RWPE1 (cell line): ENCODE data around the gene CREB3L2.

ENCODE experiments used
- CTCF ChIA-PET: fragments of 350-600 bp; sonication (Branson Sonifier 250); formaldehyde crosslinking; extraction: SDS; loops from one replicate; lab custom pipeline; 2021; lab: Yijun Ruan, JAX
- POLR2A ChIA-PET: fragments of 400-600 bp; formaldehyde crosslinking; extraction: SDS; loops from one replicate; lab custom pipeline; 2020; ENCODE audit warnings: antibody characterized with exemption; ENCODE audit not compliant: low non-redundant PET; lab: Yijun Ruan, JAX
- DNase-seq: peaks from one replicate; pipeline ENCODE4 v3.0.0; 2012; ENCODE audit warnings: low spot score
- H3K27ac ChIP-seq: fragments of 450-650 bp; 2 replicates; pipeline ENCODE4 v1.5.1; 2017
- CTCF ChIP-seq: fragments of 450-650 bp; conservative IDR thresholded peaks from 2 replicates; pipeline ENCODE4 v1.5.1; 2017; ENCODE audit warnings: low read depth, mild to moderate bottlenecking

The CREB3L2 gene

DNA sequence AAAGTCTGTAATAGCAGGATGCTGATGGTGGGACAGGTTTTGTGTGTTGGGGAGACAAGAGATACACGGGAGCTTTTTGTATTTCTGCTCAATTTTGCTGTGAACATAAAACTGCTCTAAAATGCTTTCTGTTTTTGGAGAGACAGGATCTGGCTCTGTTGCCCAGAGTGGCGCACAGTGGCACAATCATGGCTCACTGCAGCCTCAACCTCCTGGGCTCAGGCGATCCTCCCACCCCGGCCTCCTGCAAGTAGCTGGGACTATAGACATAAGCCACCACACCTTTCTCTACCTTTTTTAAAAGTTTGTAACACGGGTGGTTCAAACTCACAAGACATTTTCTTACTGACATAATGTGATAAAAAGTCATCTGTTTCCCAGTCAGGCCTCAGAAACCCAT is 14.3 kb downstream of the CREB3L2 start:
- no peak for TF ChIP-seq CTCF
- H3K27ac ChIP-seq = peak overlapping the region; percentile 19; the same call in 1 of the 2 replicates
- POLR2A ChIA-PET = no interaction called here
- CTCF ChIA-PET = interaction anchor here (0.6 kb wide), 1 partner anchor 20 kb away, joined by 4 read pairs; no protein-coding TSS in a partner anchor
- no peak for DNase-seq

DNA sequence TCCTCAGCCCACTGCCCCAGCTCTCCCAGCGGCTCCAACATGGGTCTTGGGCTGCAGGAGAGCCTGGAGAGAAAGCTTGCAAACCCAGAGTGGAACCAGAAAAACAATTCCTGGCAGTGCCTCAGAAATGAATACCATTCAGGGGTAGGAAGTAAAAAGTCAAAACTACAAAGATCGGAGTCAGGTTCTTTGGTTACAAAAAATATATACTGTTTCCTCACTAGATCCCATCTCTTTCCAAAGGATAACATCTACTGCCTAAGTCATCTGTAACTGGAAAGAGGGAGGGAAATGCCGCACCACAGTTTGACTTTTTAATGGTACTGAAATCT is 14.9 kb downstream of the CREB3L2 start:
- H3K27ac ChIP-seq = no peak overlapping the region
- no peak for DNase-seq
- ChIA-PET POLR2A (no interaction called here), CTCF (no interaction called here)
- no peak for TF ChIP-seq CTCF

GRCh38 chr7:137986252-137987017 is 15.5 kb downstream of the CREB3L2 start:
- TF ChIP-seq CTCF = no peak
- DNase-seq = no peak
- CTCF ChIA-PET = no interaction called here
- H3K27ac ChIP-seq = no peak overlapping the region
- POLR2A ChIA-PET = no interaction called here

DNA sequence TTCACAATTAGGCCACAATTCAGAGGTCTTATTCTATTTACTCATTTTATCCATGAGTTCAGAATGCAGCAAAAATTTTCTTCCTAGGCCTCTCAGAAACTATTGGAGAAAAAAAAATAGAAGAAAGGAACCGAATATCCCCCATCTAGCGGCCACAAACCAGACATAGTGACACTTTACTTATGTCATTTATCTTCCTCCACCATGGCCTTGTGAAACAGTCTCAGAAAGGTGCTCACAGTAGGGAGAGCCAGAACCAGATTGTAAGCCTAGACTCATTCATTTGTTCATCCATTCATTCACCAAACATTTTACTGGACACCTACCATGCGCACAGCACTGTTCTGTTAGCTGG is 16.0 kb downstream of the CREB3L2 start:
- H3K27ac ChIP-seq = no peak overlapping the region
- no peak for TF ChIP-seq CTCF
- no peak for DNase-seq
- ChIA-PET CTCF (no interaction called here), POLR2A (no interaction called here)

GRCh38 chr7:137985253-137985896 is 16.5 kb downstream of the CREB3L2 start:
- ChIA-PET POLR2A (no interaction called here), CTCF (no interaction called here)
- DNase-seq = no peak
- no peak for TF ChIP-seq CTCF
- H3K27ac ChIP-seq = no peak overlapping the region

GRCh38 chr7:137984181-137985041 is 17.5 kb downstream of the CREB3L2 start:
- POLR2A ChIA-PET = no interaction called here

More at GRCh38 chr7:137984181-137985041, 17.5 kb downstream of the CREB3L2 start:
- no peak for TF ChIP-seq CTCF
- DNase-seq = no peak
- CTCF ChIA-PET = no interaction called here
- H3K27ac ChIP-seq = no peak overlapping the region
